ENCODE data around the gene RTRAF. TPM values are rescaled to one million over a fixed set of nuclear protein-coding genes. Genes with fewer than 3 reads are reported as not detected.

The RTRAF gene
- total RNA-seq, 1 experiment from 2014 or later = 190 TPM

- intact Hi-C loops (cut with micrococcal nuclease) = no loop called here
- H2AFZ ChIP-seq (ENCODE audit: low read depth, low read length, poor library complexity, severe bottlenecking) = no peak overlapping the region
- no peaks in the 10 kb centered on the region for H3K79me2 ChIP-seq (ENCODE audit: insufficient read depth, low read length)
- DNase-seq (ENCODE audit: low read depth, low spot score) = no peak
- RAD21 ChIA-PET (ENCODE audit: low non-redundant PET in 1 of 2, low total read pairs in 2 of 2, uncharacterized antibody in 2 of 2, unreplicated experiment in 2 of 2) = no interaction called here
- POLR2A ChIA-PET = no interaction called here
- peaks cover 6% of the 10 kb centered on the region; the same call in 1 of the 2 replicates for H3K27me3 ChIP-seq (ENCODE audit: insufficient read depth, low read length)
- no peaks in the 10 kb centered on the region for H3K9me2 ChIP-seq (ENCODE audit: insufficient read depth)
- H4K20me1 ChIP-seq (ENCODE audit: insufficient read depth) = no peaks in the 10 kb centered on the region
- no peaks in the 10 kb centered on the region for H3K36me3 ChIP-seq (ENCODE audit: control insufficient read depth in 1 of 2, insufficient read depth in 2 of 2, low read length in 2 of 2)
- CTCF ChIA-PET = no interaction called here
- H3K4me1 ChIP-seq (ENCODE audit: control insufficient read depth in 1 of 2, insufficient read depth in 2 of 2, low read length in 2 of 2) = no peaks in the 10 kb centered on the region
- TF ChIP-seq CBX3 (IDR thresholded peaks at IDR 0.05; ENCODE audit: low read depth) (no peak), SIN3A (IDR thresholded peaks at IDR 0.05; ENCODE audit: low read depth) (no peak), CTCF (IDR thresholded peaks at IDR 0.05 in 2 of 3, conservative IDR thresholded peaks at IDR 0.05 in 1 of 3; ENCODE audit: borderline replicate concordance in 1 of 3, insufficient read depth in 1 of 3, low read depth in 2 of 3, low read length in 2 of 3) (no peak), JUND (IDR thresholded peaks at IDR 0.05) (no peak), MAX (IDR thresholded peaks at IDR 0.05) (no peak), RAD21 (IDR thresholded peaks at IDR 0.05; ENCODE audit: low read depth) (no peak), SRF (IDR thresholded peaks at IDR 0.05; ENCODE audit: low read depth) (no peak), EZH2 (IDR thresholded peaks at IDR 0.05) (no peak), POLR2AphosphoS5 (IDR thresholded peaks at IDR 0.05; ENCODE audit: low read depth, low read length) (no peak), EGR1 (IDR thresholded peaks at IDR 0.05; ENCODE audit: low read depth) (no peak), ZNF274 (IDR thresholded peaks at IDR 0.05; ENCODE audit: low read depth, low read length) (no peak)
- no peaks in the 10 kb centered on the region for H3K9me3 ChIP-seq (ENCODE audit: control insufficient read depth in 1 of 2, insufficient read depth in 1 of 2, low read depth in 1 of 2, low read length in 2 of 2)
- no peak overlapping the region for H3K4me2 ChIP-seq (ENCODE audit: low read length)
- no peak overlapping the region for H3K9ac ChIP-seq (ENCODE audit: low read length)
- no peak for ATAC-seq
- BruUV-seq (replicated peaks) = no TSS peak
- no peak overlapping the region for H3K4me3 ChIP-seq (replicated peaks in 1 of 2; ENCODE audit: low read depth in 1 of 2, low read length in 2 of 2)
- H3K27ac ChIP-seq (ENCODE audit: low read depth, low read length) = no peak overlapping the region
Measured at GRCh38 chr14:52018252-52018651, 28.9 kb downstream of the RTRAF start.

All from HCT116 (cell line).